Right renal pelvis (tissue), 4 donors: ENCODE measurements around the gene ZBTB20. TPM values are rescaled to one million over a fixed set of nuclear protein-coding genes. Genes with fewer than 3 reads are reported as not detected.

Experiments
- DNase-seq, 4 donors: peaks; one replicate each; pipeline ENCODE4 v3.0.0-alpha.2; 2013; ENCODE audit warnings: low read depth in 4 of 4, low spot score in 3 of 4, missing footprints in 1 of 4
- polyA plus RNA-seq, 4 donors: library from polyadenylated mRNA; unstranded; fragments of 120-200 nt; gene quantifications; one replicate each; pipeline ENCODE4 v1.2.1, GENCODE V29; 2013; ENCODE audit not compliant: insufficient read length in 4 of 4

ZBTB20 gene
- polyA plus RNA-seq, 4 donors: 4.5 to 5.3 (median 4.9) TPM

- DNase-seq: no peak
These were observed 108.3 kb downstream of the ZBTB20 start for GRCh38 chr3:115038817-115039216.

- DNase-seq: no peak
These were observed 124.2 kb downstream of the ZBTB20 start for GRCh38 chr3:115022835-115023398.

- DNase-seq: no peak
These were observed 124.9 kb downstream of the ZBTB20 start for GRCh38 chr3:115022199-115022598.

- no peak for DNase-seq
These were observed 126.0 kb downstream of the ZBTB20 start for GRCh38 chr3:115021061-115021460.

- no peak for DNase-seq
These were observed 127.2 kb downstream of the ZBTB20 start for GRCh38 chr3:115019900-115020299.

- DNase-seq: no peak
These were observed 128.4 kb downstream of the ZBTB20 start for GRCh38 chr3:115018694-115019093.

- no peak for DNase-seq
These were observed 139.1 kb downstream of the ZBTB20 start for GRCh38 chr3:115007966-115008365.

- DNase-seq: no peak
These were observed 142.6 kb downstream of the ZBTB20 start for GRCh38 chr3:115004201-115005140.

- no peak for DNase-seq
These were observed 148.0 kb downstream of the ZBTB20 start for GRCh38 chr3:114998971-114999579.

- no peak for DNase-seq
These were observed 152.3 kb downstream of the ZBTB20 start for GRCh38 chr3:114994554-114995341.

- no peak for DNase-seq
These were observed 161.3 kb downstream of the ZBTB20 start for GRCh38 chr3:114985776-114986175.

GRCh38 chr3:114983248-114983647 is 163.8 kb downstream of the ZBTB20 start:
- no peak for DNase-seq

- DNase-seq: no peak
These were observed 172.7 kb downstream of the ZBTB20 start for GRCh38 chr3:114974387-114974786.

- peak in 1 of 4 donors; percentile 5 for DNase-seq
These were observed 173.6 kb downstream of the ZBTB20 start for GRCh38 chr3:114973536-114973935.

- DNase-seq: no peak
These were observed 179.9 kb downstream of the ZBTB20 start for GRCh38 chr3:114967168-114967567.

GRCh38 chr3:114962189-114962588 is 184.9 kb downstream of the ZBTB20 start:
- DNase-seq: no peak

GRCh38 chr3:114958930-114959329 is 188.2 kb downstream of the ZBTB20 start:
- DNase-seq: no peak

- no peak for DNase-seq
These were observed 193.3 kb downstream of the ZBTB20 start for GRCh38 chr3:114953800-114954199.

GRCh38 chr3:114953215-114953799 is 193.8 kb downstream of the ZBTB20 start:
- DNase-seq: no peak

- no peak for DNase-seq
These were observed 204.3 kb downstream of the ZBTB20 start for GRCh38 chr3:114942773-114943172.
